Measurements from ENCODE around the gene GLRA1. TPM values are rescaled to one million over a fixed set of nuclear protein-coding genes. Genes with fewer than 3 reads are reported as not detected.

GLRA1 gene
- total RNA-seq, 1 donor from 2014 or later: not detected

GRCh38 chr5:151800532-151800931 lies 124.1 kb downstream of the GLRA1 start:
- Histone ChIP-seq H3K27ac (no peak overlapping the region), H3K27me3 (no peaks in the 10 kb centered on the region), H3K9me3 (no peaks in the 10 kb centered on the region), H3K4me3 (no peak overlapping the region), H3K36me3 (peaks cover 3 to 85% of the 10 kb centered on the region in 2 donors), H3K4me1 (no peaks in the 10 kb centered on the region)
- TF ChIP-seq POLR2A (IDR thresholded peaks at IDR 0.05): no peak
- TF ChIP-seq, protein P1, sequence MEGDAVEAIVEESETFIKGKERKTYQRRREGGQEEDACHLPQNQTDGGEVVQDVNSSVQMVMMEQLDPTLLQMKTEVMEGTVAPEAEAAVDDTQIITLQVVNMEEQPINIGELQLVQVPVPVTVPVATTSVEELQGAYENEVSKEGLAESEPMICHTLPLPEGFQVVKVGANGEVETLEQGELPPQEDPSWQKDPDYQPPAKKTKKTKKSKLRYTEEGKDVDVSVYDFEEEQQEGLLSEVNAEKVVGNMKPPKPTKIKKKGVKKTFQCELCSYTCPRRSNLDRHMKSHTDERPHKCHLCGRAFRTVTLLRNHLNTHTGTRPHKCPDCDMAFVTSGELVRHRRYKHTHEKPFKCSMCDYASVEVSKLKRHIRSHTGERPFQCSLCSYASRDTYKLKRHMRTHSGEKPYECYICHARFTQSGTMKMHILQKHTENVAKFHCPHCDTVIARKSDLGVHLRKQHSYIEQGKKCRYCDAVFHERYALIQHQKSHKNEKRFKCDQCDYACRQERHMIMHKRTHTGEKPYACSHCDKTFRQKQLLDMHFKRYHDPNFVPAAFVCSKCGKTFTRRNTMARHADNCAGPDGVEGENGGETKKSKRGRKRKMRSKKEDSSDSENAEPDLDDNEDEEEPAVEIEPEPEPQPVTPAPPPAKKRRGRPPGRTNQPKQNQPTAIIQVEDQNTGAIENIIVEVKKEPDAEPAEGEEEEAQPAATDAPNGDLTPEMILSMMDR (IDR thresholded peaks at IDR 0.05): no peak
- no peak for TF ChIP-seq POLR2AphosphoS5 (IDR thresholded peaks at IDR 0.05; ENCODE audit: insufficient read depth in 1 of 2, low read depth in 1 of 2)
- intact Hi-C loops (cut with DNase I): no loop called here
- DNase-seq (ENCODE audit: extremely low spot score in 2 of 2): no peak

DNA sequence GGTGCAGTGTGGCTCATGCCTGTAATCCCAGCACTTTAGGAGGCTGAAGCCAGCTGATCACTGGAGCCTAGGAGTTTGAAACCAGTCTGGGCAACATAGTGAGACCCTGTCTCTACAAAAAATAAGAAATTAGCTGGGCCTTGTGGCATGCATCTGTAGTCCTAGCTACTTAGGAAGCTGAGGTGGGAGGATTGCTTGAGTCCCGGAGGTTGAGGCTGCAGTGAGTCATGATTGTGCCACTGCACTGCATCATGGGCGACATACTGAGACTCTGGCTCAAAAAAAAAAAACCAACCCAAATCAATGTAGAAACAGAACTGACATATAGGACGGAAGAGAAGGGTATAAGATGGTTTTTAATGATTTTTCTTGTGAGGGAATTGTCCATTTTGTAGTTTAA lies 125.2 kb downstream of the GLRA1 start:
- no peak overlapping the region for H3K27ac ChIP-seq
- no peaks in the 10 kb centered on the region for H3K27me3 ChIP-seq
- H3K4me1 ChIP-seq: no peaks in the 10 kb centered on the region
- no peak overlapping the region for H3K4me3 ChIP-seq
- DNase-seq (ENCODE audit: extremely low spot score in 2 of 2): no peak
- intact Hi-C loops (cut with DNase I): no loop called here
- H3K9me3 ChIP-seq: no peaks in the 10 kb centered on the region
- peaks cover 3 to 95% of the 10 kb centered on the region in 2 donors for H3K36me3 ChIP-seq
- TF ChIP-seq POLR2A (IDR thresholded peaks at IDR 0.05) (no peak), POLR2AphosphoS5 (IDR thresholded peaks at IDR 0.05; ENCODE audit: insufficient read depth in 1 of 2, low read depth in 1 of 2) (no peak)
- TF ChIP-seq, protein P1 (IDR thresholded peaks at IDR 0.05): no peak

DNA sequence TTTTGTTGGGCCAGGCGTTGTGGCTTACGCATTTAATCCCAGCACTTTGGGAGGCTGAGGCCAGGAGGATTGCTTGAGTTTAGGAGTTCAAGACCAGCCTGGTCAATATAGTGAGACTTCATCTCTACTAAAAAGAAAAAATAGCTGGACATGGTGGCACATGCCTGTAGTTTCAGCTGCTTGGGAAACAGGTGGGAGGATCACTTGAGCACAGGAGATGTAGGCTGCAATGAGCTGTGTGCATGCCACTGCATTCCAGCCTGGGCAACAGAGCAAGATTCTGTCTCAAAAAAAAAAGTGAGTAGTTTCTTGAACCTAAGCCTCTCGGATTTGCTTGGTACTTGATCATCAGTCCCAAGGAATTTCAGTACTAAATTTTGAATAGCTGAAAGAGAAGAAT lies 126.0 kb downstream of the GLRA1 start:
- H3K9me3 ChIP-seq: no peaks in the 10 kb centered on the region
- no peak for TF ChIP-seq POLR2AphosphoS5 (IDR thresholded peaks at IDR 0.05; ENCODE audit: insufficient read depth in 1 of 2, low read depth in 1 of 2)
- no peak for TF ChIP-seq POLR2A (IDR thresholded peaks at IDR 0.05)
- TF ChIP-seq, protein P1 (IDR thresholded peaks at IDR 0.05): no peak
- no peak for DNase-seq (ENCODE audit: extremely low spot score in 2 of 2)
- no peaks in the 10 kb centered on the region for H3K27me3 ChIP-seq
- H3K27ac ChIP-seq: no peak overlapping the region
- intact Hi-C loops (cut with DNase I): no loop called here
- H3K4me1 ChIP-seq: no peaks in the 10 kb centered on the region
- H3K36me3 ChIP-seq: peaks cover 3 to 98% of the 10 kb centered on the region in 2 donors
- H3K4me3 ChIP-seq: no peak overlapping the region

DNA sequence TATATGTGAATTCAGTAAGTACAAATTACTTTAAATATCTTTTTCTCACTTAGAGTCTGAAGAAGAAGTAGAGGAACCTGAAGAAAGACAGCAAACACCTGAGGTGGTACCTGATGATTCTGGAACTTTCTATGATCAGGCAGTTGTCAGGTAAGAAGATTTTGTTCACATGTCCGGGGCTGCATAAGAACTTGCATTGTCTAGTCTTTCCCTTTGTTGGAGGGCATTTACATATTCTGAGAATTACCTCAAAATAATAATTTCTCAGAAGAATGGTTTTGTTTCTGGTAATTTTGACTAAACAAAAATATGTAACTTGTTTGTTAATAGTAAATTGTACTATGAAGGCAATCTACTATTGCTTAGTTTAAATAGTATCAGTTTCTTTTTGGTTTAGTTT lies 129.2 kb downstream of the GLRA1 start:
- Histone ChIP-seq H3K4me3 (no peak overlapping the region), H3K9me3 (no peaks in the 10 kb centered on the region), H3K4me1 (no peaks in the 10 kb centered on the region), H3K27me3 (no peaks in the 10 kb centered on the region), H3K27ac (no peak overlapping the region), H3K36me3 (peaks cover 3 to 96% of the 10 kb centered on the region in 2 donors)
- intact Hi-C loops (cut with DNase I): no loop called here
- TF ChIP-seq, protein P1 (IDR thresholded peaks at IDR 0.05): no peak
- DNase-seq (ENCODE audit: extremely low spot score in 2 of 2): no peak

GRCh38 chr5:151793358-151793757 lies 131.3 kb downstream of the GLRA1 start:
- DNase-seq (ENCODE audit: extremely low spot score in 2 of 2): no peak
- intact Hi-C loops (cut with DNase I): no loop called here
- Histone ChIP-seq H3K4me1 (no peaks in the 10 kb centered on the region), H3K4me3 (no peak overlapping the region), H3K36me3 (peaks cover 0 to 93% of the 10 kb centered on the region in 2 donors), H3K9me3 (no peaks in the 10 kb centered on the region), H3K27ac (no peak overlapping the region), H3K27me3 (no peaks in the 10 kb centered on the region)
- TF ChIP-seq, protein P1 (IDR thresholded peaks at IDR 0.05): no peak
- TF ChIP-seq POLR2AphosphoS5 (IDR thresholded peaks at IDR 0.05; ENCODE audit: insufficient read depth in 1 of 2, low read depth in 1 of 2): no peak
- no peak for TF ChIP-seq POLR2A (IDR thresholded peaks at IDR 0.05)

Data from vagina (tissue), 2 donors.